ENCODE data around the gene NAPEPLD.
"Not testable (repeated sequence)": the region's sequence is repeated elsewhere in the genome, so short reads cannot be mapped to it uniquely, and the experiment has no call there.

NAPEPLD gene

DNA sequence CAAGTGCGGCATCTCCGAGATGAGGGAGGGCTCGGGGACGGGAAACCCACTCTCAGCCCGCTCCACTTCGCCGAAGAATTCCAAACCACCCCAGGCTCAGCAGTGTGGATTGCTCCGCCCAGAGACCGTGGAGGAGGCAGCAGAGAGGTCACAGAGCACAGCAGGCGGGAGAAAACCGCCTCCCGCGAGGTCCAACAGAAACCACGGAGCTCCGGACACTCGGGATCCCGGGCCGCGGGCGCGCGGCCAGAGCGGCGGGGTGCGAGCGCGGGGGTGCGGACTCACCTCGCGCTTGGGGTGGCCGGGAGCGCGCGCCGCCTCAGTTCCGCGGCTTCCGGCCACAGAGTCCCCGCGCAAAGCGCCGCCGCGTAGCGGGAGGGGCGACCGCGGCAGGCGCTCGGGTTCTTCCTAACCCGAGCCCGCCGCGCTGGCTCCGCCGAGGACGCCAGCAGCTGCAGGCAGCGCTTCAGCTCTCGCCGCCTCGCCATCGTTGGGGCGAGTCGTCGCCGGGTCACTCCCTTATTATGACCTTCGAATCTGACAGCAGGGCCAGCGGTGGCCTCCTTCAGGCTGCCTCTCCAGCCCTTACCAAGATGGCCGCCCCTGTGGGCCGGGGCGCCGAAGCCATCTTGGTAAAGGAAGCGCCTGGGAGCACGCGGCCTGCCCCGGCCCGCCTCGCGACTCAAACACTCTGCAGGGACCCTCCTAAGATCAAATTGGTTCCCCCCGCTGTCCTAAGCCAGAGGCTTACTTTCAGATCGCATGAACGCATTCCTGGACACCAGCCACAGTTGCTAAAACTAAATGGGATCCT is at the start of gene NAPEPLD:
NAPEPLD (minus strand) TSS at position 106 of the 814 bp plus-strand sequence. CDS start 20,323 bp downstream, outside the sequence.
- no peaks in the 10 kb centered on the region for H3K9me3 Mint-ChIP-seq
- peaks cover 25% of the 10 kb centered on the region for H3K4me1 Mint-ChIP-seq (ENCODE audit: low read depth)
- intact Hi-C loops (cut with micrococcal nuclease): loop anchor here (2.0 kb wide), 1 partner anchor 74 kb away; the partner anchor contains the start of genes ARMC10 and FBXL13
- peak within 1 kb of the TSS; percentile 96 for H3K27ac Mint-ChIP-seq
- H3K27me3 Mint-ChIP-seq: peaks cover 4% of the 10 kb centered on the region
- H3K36me3 Mint-ChIP-seq (ENCODE audit: low read depth): peaks cover 12% of the 10 kb centered on the region
- H3K4me3 Mint-ChIP-seq: peak within 1 kb of the TSS; percentile 92

DNA sequence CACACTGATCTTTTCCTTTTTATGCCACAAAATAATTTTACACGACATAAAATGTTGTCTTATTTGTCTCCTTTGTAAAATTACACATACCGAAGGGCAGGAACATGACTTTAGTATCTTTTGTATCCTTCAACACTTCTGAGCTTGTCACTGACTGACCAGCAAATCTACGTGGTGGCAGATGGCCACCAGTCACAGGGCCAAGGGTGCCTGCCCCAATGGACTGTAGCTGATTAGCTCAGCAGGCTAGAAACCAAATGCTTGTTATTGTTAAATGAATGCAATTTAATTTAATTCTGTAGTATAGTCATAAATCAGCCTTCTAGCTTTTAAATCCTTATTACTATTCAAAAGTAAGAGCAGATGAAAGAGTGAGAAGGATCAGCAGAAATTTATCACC is 49.2 kb upstream of the NAPEPLD start:
- H3K4me1 Mint-ChIP-seq (ENCODE audit: low read depth); H3K4me3 Mint-ChIP-seq; intact Hi-C loops (cut with micrococcal nuclease); H3K9me3 Mint-ChIP-seq; H3K36me3 Mint-ChIP-seq (ENCODE audit: low read depth); H3K27me3 Mint-ChIP-seq; H3K27ac Mint-ChIP-seq: not testable (repeated sequence)

DNA sequence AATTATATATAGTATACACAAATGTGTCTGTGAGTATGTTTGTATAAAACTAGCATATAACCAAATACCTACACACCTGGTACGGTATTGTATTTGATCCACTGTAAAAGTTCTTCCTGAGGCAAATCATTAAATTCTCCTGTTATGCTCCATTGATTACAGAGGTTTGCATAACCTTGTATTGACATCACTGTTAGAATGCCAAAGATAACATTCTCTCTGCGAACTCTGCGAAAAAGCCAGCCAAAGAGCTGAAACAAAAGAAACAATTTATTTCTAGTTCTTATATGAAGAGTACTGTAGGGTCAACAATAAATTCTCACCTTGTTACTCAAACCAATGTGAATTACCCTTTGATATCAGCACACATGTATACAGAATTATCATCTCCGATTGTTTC is 46.5 kb upstream of the NAPEPLD start:
- intact Hi-C loops (cut with micrococcal nuclease); H3K27me3 Mint-ChIP-seq; H3K9me3 Mint-ChIP-seq; H3K4me3 Mint-ChIP-seq; H3K27ac Mint-ChIP-seq; H3K36me3 Mint-ChIP-seq (ENCODE audit: low read depth): not testable (repeated sequence)
- H3K4me1 Mint-ChIP-seq (ENCODE audit: low read depth): peaks cover 11% of the 10 kb centered on the region

DNA sequence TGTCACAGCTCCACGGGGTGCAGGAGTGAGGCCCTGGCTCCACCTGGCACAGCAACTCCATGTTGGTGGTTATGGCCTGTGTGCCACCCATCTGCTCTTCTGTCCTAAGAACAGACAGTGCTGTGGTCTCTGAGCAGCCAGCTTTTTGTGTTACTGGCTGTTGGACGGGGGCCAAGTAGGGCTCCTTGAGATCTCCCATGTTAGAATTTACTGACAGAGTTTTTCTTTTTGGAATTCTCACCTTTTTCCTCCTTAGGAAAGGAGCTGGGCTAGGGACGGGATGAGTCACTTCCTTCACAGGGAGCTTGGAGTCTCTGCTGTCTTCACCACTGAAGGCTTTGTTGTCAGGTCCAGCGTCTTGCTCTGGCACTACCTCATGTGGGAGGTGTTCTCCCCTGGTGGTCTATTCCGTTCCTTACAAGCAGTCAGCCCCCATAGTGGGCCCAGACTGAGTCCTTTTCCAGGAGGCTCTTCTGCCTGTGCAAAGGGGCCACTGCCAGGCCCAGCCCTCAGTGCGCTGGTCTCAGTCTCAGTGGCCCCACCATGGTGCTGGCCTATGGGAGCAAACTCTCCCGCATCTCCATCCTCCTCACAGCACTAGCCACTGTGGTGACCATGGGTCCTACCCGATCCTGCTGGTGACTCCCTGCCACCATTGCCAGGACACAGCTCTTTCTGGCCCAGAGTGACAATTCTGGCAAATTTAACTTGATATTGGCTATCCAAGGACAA is 23.7 kb upstream of the NAPEPLD start:
- H3K4me1 Mint-ChIP-seq (ENCODE audit: low read depth); H3K27me3 Mint-ChIP-seq: not testable (repeated sequence)

DNA sequence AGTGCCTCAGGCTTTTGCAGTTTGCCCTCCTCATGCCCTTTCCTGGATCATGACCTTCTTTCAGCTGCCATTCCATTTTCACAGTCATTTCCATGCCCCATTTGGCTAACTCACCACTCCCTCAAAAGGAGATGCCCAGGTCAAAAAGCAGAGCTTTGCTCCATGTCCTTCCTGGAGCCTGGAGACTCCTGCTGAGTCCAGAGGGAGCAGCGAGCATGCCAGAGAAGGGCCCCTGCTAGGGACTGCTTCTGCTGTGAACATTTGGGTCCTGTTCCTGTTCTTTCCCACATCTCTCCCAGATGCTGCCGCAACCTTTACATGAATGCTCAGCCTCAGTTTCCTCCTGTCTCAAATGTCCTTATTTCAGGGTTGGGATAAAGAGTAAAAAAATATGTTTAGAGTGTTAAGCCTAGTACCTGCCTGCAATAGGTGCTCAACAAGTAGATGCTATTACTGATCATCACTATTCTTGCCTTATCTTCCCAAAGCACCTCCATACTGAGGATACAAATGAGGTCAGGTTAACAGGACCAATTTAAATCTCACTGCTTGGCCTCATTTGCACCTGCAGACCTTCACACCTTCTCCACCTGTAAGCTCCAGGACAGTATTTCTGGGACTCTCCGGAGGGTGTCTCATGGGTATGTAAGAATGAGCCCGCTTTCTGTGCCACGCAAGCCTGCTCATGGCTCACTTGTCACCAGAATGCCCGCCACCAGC is 23.0 kb upstream of the NAPEPLD start:
- H3K27ac Mint-ChIP-seq; H3K36me3 Mint-ChIP-seq (ENCODE audit: low read depth); H3K9me3 Mint-ChIP-seq; H3K4me3 Mint-ChIP-seq; H3K27me3 Mint-ChIP-seq; H3K4me1 Mint-ChIP-seq (ENCODE audit: low read depth); intact Hi-C loops (cut with micrococcal nuclease): not testable (repeated sequence)

More for the DNA sequence above, 23.7 kb upstream of the NAPEPLD start:
- intact Hi-C loops (cut with micrococcal nuclease); H3K36me3 Mint-ChIP-seq (ENCODE audit: low read depth); H3K4me3 Mint-ChIP-seq; H3K9me3 Mint-ChIP-seq; H3K27ac Mint-ChIP-seq: not testable (repeated sequence)

DNA sequence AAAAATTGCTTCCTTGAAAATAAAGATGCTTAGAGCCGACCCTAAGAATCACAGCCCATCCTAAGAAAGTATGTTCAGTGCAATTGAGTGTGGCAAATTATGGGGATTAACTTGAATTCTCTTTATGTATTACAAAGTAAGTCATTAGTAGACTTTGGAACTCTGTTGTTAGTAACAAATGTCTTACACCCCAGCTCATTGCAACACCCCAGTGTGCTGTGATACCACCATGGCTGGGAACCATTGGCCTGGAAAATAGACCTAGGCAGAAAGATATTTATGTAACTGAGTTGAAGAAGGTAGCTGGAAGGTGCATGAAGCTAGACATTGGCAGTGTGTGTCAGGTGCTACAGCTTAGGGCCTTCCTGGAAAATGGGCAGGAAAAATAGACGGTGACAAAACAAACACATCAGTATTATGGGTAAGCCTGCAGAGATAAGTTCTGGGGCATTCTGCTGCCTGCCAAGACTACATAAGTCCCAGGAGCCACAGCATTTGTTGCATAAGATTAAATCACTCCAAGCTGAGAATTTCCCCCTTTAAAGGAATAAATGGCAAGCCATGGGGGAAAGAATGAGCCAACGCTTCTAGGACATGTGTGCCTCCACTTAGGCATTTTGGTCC is 18.1 kb upstream of the NAPEPLD start:
- H3K27me3 Mint-ChIP-seq; intact Hi-C loops (cut with micrococcal nuclease); H3K27ac Mint-ChIP-seq; H3K9me3 Mint-ChIP-seq; H3K4me3 Mint-ChIP-seq; H3K4me1 Mint-ChIP-seq (ENCODE audit: low read depth); H3K36me3 Mint-ChIP-seq (ENCODE audit: low read depth): not testable (repeated sequence)

DNA sequence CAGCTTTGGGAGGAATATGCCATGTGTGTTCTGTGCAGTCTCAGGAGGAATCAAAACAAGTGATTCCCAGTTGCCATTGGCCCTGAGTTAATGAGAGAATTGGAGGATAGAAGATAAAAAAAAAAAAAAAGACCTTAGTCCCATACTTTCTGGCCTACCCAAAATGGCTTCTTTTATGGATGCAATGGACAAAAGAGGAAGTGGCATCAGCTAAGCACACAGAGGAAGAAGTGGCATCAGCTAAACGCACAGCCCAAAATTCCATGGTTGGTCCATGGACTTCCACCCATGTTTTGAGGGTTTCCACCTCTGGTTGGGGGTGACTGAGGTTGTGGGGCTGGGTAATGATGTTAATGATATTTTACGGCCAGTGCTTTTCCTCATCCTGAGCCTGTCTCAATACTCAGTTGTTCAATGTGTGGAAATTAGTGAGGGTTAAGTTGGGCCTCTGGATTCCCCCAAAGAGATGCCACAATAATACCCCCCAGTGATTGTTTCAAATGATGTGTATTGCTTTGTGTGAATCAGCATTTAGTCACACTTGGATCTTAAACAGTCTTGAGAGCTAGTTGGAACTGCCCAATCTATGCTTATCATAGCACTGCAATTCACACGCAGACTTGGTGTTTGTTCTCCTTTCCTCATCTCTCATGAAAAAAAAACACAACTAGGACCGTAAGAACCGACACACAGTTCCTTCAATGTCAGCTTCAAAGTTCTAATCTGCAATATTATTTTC is 14.4 kb upstream of the NAPEPLD start:
- H3K9me3 Mint-ChIP-seq; H3K36me3 Mint-ChIP-seq (ENCODE audit: low read depth); H3K4me1 Mint-ChIP-seq (ENCODE audit: low read depth); intact Hi-C loops (cut with micrococcal nuclease); H3K4me3 Mint-ChIP-seq; H3K27me3 Mint-ChIP-seq; H3K27ac Mint-ChIP-seq: not testable (repeated sequence)

DNA sequence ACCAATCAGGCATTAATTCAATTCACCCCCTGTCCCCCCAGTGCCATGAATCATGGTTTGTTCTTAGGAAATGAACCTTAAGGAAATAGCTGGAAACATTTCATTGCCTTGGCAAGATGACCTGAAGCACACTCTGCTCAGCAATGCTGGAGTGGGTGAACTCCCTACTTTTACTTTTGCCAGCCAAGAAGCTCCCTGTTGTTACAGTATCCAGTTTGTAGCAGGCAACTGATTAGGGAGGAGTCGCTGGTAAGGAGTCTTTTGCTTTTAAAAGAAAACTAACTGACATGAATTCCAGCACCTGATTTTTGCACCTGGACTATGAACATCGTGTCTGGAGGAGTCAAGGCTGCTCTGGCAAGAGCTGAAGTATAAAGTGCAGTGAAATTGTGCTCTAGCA is 13.7 kb upstream of the NAPEPLD start:
- H3K36me3 Mint-ChIP-seq (ENCODE audit: low read depth); H3K9me3 Mint-ChIP-seq; H3K27me3 Mint-ChIP-seq; intact Hi-C loops (cut with micrococcal nuclease); H3K27ac Mint-ChIP-seq; H3K4me1 Mint-ChIP-seq (ENCODE audit: low read depth); H3K4me3 Mint-ChIP-seq: not testable (repeated sequence)

DNA sequence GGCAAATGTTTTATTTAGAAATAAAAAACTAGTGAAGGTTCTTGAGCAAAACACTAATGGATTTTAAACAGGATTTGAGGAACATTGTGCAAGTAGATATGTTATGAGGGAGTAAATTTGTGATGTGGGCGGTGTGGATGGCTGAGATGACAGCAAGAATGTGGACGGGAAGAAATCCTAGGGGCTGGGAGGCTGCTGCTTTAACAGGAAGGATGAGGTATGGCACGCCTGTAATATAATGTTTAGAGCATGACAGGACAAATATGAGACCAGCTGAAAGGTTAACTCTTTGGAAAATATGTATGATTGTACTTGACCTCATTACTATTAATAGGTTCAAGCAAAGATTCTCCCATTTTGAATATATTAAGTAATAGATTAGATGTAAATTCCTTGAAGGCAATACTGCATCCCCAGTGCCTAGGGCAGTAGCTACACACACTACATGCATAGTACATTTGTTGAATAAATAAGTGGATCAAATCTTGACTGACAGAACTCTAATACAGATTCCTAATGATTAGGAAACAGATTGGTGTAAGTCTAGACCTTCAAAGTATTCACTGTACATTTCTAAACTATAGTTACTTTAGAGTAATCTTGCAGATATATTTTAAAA is 13.2 kb upstream of the NAPEPLD start:
- H3K36me3 Mint-ChIP-seq (ENCODE audit: low read depth); H3K27ac Mint-ChIP-seq; H3K4me3 Mint-ChIP-seq; H3K4me1 Mint-ChIP-seq (ENCODE audit: low read depth); intact Hi-C loops (cut with micrococcal nuclease); H3K27me3 Mint-ChIP-seq; H3K9me3 Mint-ChIP-seq: not testable (repeated sequence)

DNA sequence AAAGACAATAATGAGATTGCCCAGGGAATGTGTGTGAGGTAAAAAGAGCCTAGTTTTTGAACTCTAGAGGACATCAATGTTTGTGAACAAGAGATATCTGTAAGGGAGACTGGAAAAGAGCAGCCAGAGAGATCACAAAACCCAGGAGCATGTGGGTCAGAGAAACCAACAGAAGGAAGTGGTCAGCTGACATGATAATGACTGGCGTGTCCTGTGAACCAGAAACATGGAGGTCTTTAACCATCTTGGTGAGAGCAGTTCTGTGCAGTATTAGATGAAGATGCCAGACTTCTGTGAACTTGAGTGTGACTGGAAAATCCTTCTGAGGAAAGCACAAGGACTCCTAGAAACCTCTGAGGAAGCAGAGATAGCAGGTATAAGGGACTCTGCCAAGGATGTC is 10.2 kb upstream of the NAPEPLD start:
- H3K36me3 Mint-ChIP-seq (ENCODE audit: low read depth); H3K4me3 Mint-ChIP-seq; intact Hi-C loops (cut with micrococcal nuclease); H3K9me3 Mint-ChIP-seq; H3K4me1 Mint-ChIP-seq (ENCODE audit: low read depth); H3K27me3 Mint-ChIP-seq; H3K27ac Mint-ChIP-seq: not testable (repeated sequence)

DNA sequence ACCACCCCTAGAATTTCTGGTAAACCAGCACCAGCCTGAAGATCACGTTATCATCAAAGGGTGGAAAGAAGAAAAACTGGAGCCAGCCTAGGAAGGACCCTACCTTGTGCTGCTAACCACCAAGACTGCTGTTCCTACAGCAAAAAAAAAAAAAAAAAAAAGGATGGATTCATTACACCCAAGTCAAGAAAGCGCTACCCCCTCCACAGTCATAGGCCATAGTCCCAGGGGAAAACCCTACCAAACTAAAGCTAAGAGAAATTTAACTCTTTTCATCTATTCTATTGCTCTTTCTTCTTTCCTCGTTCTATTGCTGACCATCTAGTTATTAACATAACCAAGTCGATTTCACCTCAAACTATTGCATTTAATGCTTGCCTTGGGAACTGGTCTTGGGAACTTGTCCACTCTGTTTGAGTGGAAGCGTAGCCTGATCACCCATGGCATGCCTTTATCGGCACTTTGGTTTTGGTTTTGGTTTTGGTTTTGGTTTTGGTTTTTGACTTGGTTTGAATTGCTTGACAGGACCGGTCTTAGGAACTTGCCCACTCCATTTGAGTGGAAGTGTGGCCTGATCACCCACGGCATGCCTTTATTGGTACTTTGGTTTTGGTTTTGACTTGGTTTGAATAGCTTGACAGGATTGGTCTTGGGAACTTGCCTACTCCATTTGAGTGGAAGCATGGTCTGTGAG is 6.6 kb upstream of the NAPEPLD start:
- H3K4me3 Mint-ChIP-seq; H3K27ac Mint-ChIP-seq; H3K9me3 Mint-ChIP-seq; H3K27me3 Mint-ChIP-seq; H3K36me3 Mint-ChIP-seq (ENCODE audit: low read depth); H3K4me1 Mint-ChIP-seq (ENCODE audit: low read depth); intact Hi-C loops (cut with micrococcal nuclease): not testable (repeated sequence)

DNA sequence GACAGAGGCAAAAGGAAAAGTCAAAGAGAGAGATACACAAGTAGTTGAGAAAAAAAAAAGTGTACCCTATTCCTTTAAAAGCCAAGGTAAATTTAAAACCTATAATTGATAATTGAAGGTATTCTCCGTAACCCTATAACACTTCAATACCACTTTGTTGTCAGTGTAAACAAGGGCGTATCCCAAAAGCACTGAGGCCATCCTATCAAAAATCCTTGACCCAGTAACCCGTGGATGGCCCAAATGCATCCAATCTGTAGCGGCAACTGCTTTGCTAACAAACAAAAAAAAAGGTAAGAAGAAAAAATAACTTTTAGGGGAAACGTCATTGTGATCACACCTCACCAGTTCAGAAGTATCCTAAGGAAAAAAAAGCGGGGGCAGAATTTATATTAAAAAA is 5.1 kb upstream of the NAPEPLD start:
- H3K27me3 Mint-ChIP-seq: peaks cover 4% of the 10 kb centered on the region
- H3K4me3 Mint-ChIP-seq: no peak overlapping the region
- intact Hi-C loops (cut with micrococcal nuclease): no loop called here
- no peaks in the 10 kb centered on the region for H3K9me3 Mint-ChIP-seq
- H3K4me1 Mint-ChIP-seq (ENCODE audit: low read depth): peaks cover 6% of the 10 kb centered on the region
- no peak overlapping the region for H3K27ac Mint-ChIP-seq
- peaks cover 5% of the 10 kb centered on the region for H3K36me3 Mint-ChIP-seq (ENCODE audit: low read depth)
